Subcutaneous adipose tissue (tissue), 4 donors: ENCODE measurements around the gene ERG28. TPM values are rescaled to one million over a fixed set of nuclear protein-coding genes. Genes with fewer than 3 reads are reported as not detected.

Experiments
- CTCF ChIP-seq: fragments of 450-650 bp; IDR thresholded peaks from one replicate; pipeline ENCODE4 v1.5.1; 2016; ENCODE audit warnings: low read depth, mild to moderate bottlenecking, control low read depth, antibody characterized with exemption, moderate library complexity
- total RNA-seq, 4 donors: library from RNA; depleted of rRNA; stranded (reverse); fragments of >200 nt; gene quantifications; one replicate each; pipeline ENCODE4 v1.1.0, GENCODE V29; 2016

The ERG28 gene
- total RNA-seq, 4 donors from 2014 or later: 3.7 to 5.9 (median 4.4) TPM

DNA sequence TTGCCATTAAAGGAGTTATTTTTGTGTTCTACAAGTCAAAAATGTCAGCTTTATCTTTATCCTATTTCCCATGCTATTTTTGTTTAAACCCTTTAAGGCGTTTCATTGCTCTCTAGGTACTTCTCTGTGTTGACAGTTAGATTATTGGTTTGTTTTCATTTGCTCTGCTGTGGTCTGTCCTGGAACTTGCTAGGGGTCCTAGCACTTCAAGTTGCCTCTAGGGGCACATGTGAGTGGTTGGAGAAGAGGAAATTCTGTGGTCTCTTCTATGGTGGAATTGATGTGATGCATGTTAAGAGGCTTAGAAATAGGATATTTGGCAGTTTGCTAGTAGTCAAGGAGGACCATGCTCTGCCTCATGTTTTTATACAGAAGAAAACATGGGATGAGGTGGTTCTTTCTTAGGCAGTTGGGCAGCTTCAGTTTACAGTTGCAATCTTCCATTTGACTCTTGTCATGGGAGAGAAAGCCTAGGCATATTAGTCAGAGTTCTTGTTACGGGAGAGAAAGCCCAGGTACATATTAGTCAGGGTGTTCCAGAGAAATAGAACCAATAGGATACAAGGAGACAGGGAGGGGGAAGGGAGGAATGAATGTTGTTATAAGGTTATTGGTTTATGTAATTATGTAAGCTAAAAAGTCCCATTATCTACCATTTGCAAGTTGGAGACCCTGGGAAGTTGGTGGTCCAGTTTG, 14.7 kb upstream of the ERG28 start:
- no peak for TF ChIP-seq CTCF

GRCh38 chr14:75673345-75674035, 12.8 kb upstream of the ERG28 start:
- no peak for TF ChIP-seq CTCF

GRCh38 chr14:75672605-75673192, 12.0 kb upstream of the ERG28 start:
- TF ChIP-seq CTCF: no peak

- no peak for TF ChIP-seq CTCF
Measured at GRCh38 chr14:75667099-75667765, 6.6 kb upstream of the ERG28 start.

DNA sequence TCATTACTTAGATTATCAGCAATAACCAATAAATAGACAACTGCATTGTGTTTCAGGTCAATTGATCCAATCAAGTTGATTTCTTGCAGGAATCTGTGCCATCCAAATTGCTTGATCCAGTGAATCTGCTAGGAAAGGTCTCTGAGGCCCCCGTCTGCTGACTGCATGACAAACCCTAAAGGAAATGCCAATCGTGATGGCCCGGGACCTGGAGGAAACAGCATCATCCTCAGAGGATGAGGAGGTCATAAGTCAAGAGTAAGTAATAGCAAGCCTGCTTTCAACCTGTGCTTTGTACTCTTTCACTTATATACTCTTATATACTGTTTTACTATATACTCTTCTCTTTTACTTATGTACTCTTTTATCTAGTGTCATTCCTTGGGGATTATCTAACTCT, 2.3 kb upstream of the ERG28 start:
- no peak for TF ChIP-seq CTCF

DNA sequence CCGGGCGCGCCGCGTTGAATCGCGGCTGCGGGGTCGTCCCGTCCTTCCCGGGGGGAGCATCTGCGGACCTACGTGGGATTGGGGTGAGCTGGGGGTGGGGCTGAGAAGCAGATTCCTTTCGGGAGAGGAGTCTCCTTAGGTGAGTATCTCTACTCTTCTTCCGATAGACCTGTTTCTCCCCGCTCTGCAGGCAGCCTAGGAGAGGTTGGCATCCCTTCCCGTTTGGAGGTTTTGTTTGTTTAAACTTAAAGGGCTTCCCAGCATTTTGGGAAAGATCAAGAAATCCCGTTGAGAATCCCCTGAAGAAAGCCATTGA, 781 bp upstream of the ERG28 start:
- TF ChIP-seq CTCF: no peak

GRCh38 chr14:75660238-75660629, 442 bp downstream of the ERG28 start:
- TF ChIP-seq CTCF: no peak
